H1 (cell line): ENCODE measurements around the gene ABCA13. TPM values are rescaled to one million over a fixed set of nuclear protein-coding genes. Genes with fewer than 3 reads are reported as not detected.

Source experiments
- CTCF ChIA-PET: fragments of 300-600 bp; sonication (Branson Sonifier 250); formaldehyde crosslinking; loops from one replicate; lab custom pipeline; 2021; ENCODE audit not compliant: partially characterized antibody; lab: Charles Lee
- POLR2A ChIA-PET: fragments of 300-600 bp; sonication (Branson Sonifier 250); formaldehyde crosslinking; loops from one replicate; lab custom pipeline; 2021; ENCODE audit warnings: inconsistent platforms; ENCODE audit not compliant: partially characterized antibody; lab: Charles Lee
- DNase-seq, 2 experiments: peaks; one replicate each; pipeline versions ENCODE4 v3.0.0 to v3.0.0-alpha.2; 2010 to 2022; ENCODE audit warnings: low spot score in 2 of 2, low read depth in 1 of 2, mixed read lengths in 1 of 2
- FAIRE-seq: peaks from 2 replicates; lab custom pipeline; 2011; peaks lifted over from hg19 to GRCh38; lab: Jason Lieb, UNC
- H2AFZ ChIP-seq: 2 replicates; pipeline ENCODE4 v1.8.1; 2012; ENCODE audit warnings: low read length, inconsistent platforms
- H2AK5ac ChIP-seq: 2 replicates; pipeline ENCODE4 v1.6.1; 2013; ENCODE audit warnings: low read depth, low read length
- H2BK120ac ChIP-seq: replicated peaks from 2 replicates; pipeline ENCODE3; 2013; ENCODE audit warnings: low read depth, low read length, inconsistent platforms
- H2BK12ac ChIP-seq: 2 replicates; pipeline ENCODE4 v1.6.1; 2013; ENCODE audit warnings: low read depth, low read length
- H2BK15ac ChIP-seq: 2 replicates; pipeline ENCODE4 v1.6.1; 2013; ENCODE audit warnings: low read length
- H2BK20ac ChIP-seq: 2 replicates; pipeline ENCODE4 v1.6.1; 2013; ENCODE audit warnings: low read length
- H2BK5ac ChIP-seq: 2 replicates; pipeline ENCODE4 v1.6.1; 2013; ENCODE audit warnings: low read depth, low read length
- H3K14ac ChIP-seq: 2 replicates; pipeline ENCODE4 v1.6.1; 2013; ENCODE audit warnings: inconsistent platforms; ENCODE audit not compliant: insufficient read length
- H3K18ac ChIP-seq: 2 replicates; pipeline ENCODE4 v1.6.1; 2013; ENCODE audit warnings: low read length; ENCODE audit errors: extremely low read depth
- H3K23ac ChIP-seq: 2 replicates; pipeline ENCODE4 v1.6.1; 2013; ENCODE audit warnings: inconsistent platforms; ENCODE audit not compliant: insufficient read length
- H3K23me2 ChIP-seq: 2 replicates; pipeline ENCODE4 v1.6.1; 2013; ENCODE audit warnings: low read depth, low read length
- H3K27ac ChIP-seq: 2 replicates; pipeline ENCODE4 v1.6.1; 2011; ENCODE audit warnings: low read depth, low read length, inconsistent platforms
- H3K27me3 ChIP-seq, 4 experiments: replicated peaks in 1 of 4; 1 replicate in 1 of 4; 2 replicates in 3 of 4; pipeline versions ENCODE4 v1.6.1 to v1.8.1; 2011 to 2013; ENCODE audit warnings: low read length in 3 of 4, mild to moderate bottlenecking in 3 of 4, inconsistent platforms in 2 of 4, mixed read lengths in 2 of 4, moderate library complexity in 1 of 4; ENCODE audit not compliant: control insufficient read depth in 3 of 4, insufficient read depth in 3 of 4; ENCODE audit errors: extremely low read depth in 1 of 4
- H3K36me3 ChIP-seq, 4 experiments: 2 replicates each; pipeline versions ENCODE4 v1.6.1 to v1.8.1; 2011 to 2013; ENCODE audit warnings: mild to moderate bottlenecking in 4 of 4, low read length in 3 of 4, moderate library complexity in 2 of 4, control low read depth in 1 of 4, inconsistent platforms in 1 of 4; ENCODE audit not compliant: insufficient read depth in 4 of 4, control insufficient read depth in 2 of 4
- H3K4ac ChIP-seq: replicated peaks from 2 replicates; pipeline ENCODE3; 2013; ENCODE audit warnings: low read length, low read depth, mixed read lengths, inconsistent platforms; ENCODE audit not compliant: insufficient read length
- H3K4me1 ChIP-seq, 4 experiments: replicated peaks in 1 of 4; 1 replicate in 1 of 4; 2 replicates in 3 of 4; pipeline versions ENCODE4 v1.6.1 to v1.8.1; 2011 to 2013; ENCODE audit warnings: low read length in 3 of 4, inconsistent platforms in 2 of 4, mixed read lengths in 1 of 4; ENCODE audit not compliant: insufficient read depth in 4 of 4, control insufficient read depth in 3 of 4
- H3K4me2 ChIP-seq, 2 experiments: 2 replicates each; pipeline versions ENCODE4 v1.6.1 to v1.8.1; 2011 to 2013; ENCODE audit warnings: low read depth in 2 of 2, low read length in 2 of 2, control low read depth in 1 of 2, inconsistent platforms in 1 of 2, mild to moderate bottlenecking in 1 of 2; ENCODE audit not compliant: insufficient read depth in 1 of 2
- H3K4me3 ChIP-seq, 4 experiments: fragments of 200-600, 300-600 bp in 1 of 4; sonication (generic), shearing (Covaris generic), sonication (Bioruptor Twin) in 1 of 4; 2 replicates each; pipeline versions ENCODE4 v1.5.1 to v1.8.1; 2011 to 2016; ENCODE audit warnings: low read length in 4 of 4, low read depth in 3 of 4, control low read depth in 2 of 4, inconsistent platforms in 2 of 4, mild to moderate bottlenecking in 2 of 4, mixed read lengths in 1 of 4, moderate library complexity in 1 of 4; ENCODE audit not compliant: insufficient read depth in 2 of 4; ENCODE audit errors: extremely low read depth in 1 of 4
- H3K56ac ChIP-seq: replicated peaks from 2 replicates; pipeline ENCODE3; 2013; ENCODE audit warnings: low read depth, mild to moderate bottlenecking, mixed read lengths, low read length, inconsistent platforms; ENCODE audit not compliant: insufficient read length
- H3K79me1 ChIP-seq: 2 replicates; pipeline ENCODE4 v1.6.1; 2013; ENCODE audit warnings: low read depth, low read length, control low read depth
- H3K79me2 ChIP-seq, 2 experiments: 2 replicates each; pipeline versions ENCODE4 v1.6.1 to v1.8.1; 2012 to 2013; ENCODE audit warnings: low read length in 2 of 2, mild to moderate bottlenecking in 2 of 2, inconsistent platforms in 1 of 2; ENCODE audit not compliant: insufficient read depth in 2 of 2, control insufficient read depth in 1 of 2
- H3K9ac ChIP-seq, 4 experiments: replicated peaks in 1 of 4; 1 replicate in 1 of 4; 2 replicates in 3 of 4; pipeline versions ENCODE4 v1.6.1 to v1.8.1; 2011 to 2013; ENCODE audit warnings: low read depth in 3 of 4, low read length in 3 of 4, control low read depth in 2 of 4, mild to moderate bottlenecking in 2 of 4, moderate library complexity in 2 of 4, inconsistent platforms in 1 of 4; ENCODE audit errors: extremely low read depth in 1 of 4
- H3K9me3 ChIP-seq, 2 experiments: 2 replicates each; pipeline versions ENCODE4 v1.6.1 to v1.8.1; 2012 to 2013; ENCODE audit warnings: mild to moderate bottlenecking in 2 of 2, moderate library complexity in 2 of 2, control low read depth in 1 of 2, inconsistent platforms in 1 of 2, low read depth in 1 of 2, low read length in 1 of 2, mixed read lengths in 1 of 2; ENCODE audit not compliant: insufficient read depth in 2 of 2
- H4K20me1 ChIP-seq, 2 experiments: replicated peaks in 1 of 2; 2 replicates each; pipeline versions ENCODE3 to v1.8.1; 2011 to 2013; ENCODE audit warnings: inconsistent platforms in 2 of 2, low read length in 2 of 2, mild to moderate bottlenecking in 1 of 2; ENCODE audit not compliant: insufficient read depth in 2 of 2, control insufficient read depth in 1 of 2
- H4K5ac ChIP-seq: 2 replicates; pipeline ENCODE4 v1.6.1; 2013; ENCODE audit warnings: low read length, low read depth, mixed read lengths, inconsistent platforms; ENCODE audit not compliant: insufficient read length
- H4K8ac ChIP-seq: 2 replicates; pipeline ENCODE4 v1.8.0; 2013; ENCODE audit warnings: mild to moderate bottlenecking, moderate library complexity, low read length, inconsistent platforms; ENCODE audit not compliant: insufficient read depth; ENCODE audit errors: extremely low read depth
- H4K91ac ChIP-seq: replicated peaks from 2 replicates; pipeline ENCODE3; 2013; ENCODE audit warnings: low read length, mixed read lengths, inconsistent platforms; ENCODE audit not compliant: insufficient read length
- CBX5 ChIP-seq: fragments of 300-800, 300-1000 bp; sonication (generic); IDR thresholded peaks from 2 replicates; pipeline ENCODE4 v1.7.1; 2016; ENCODE audit warnings: antibody characterized with exemption, low read length, low read depth
- WGBS, 2 experiments: shearing (Covaris generic) in 1 of 2; methylation state at CpG; one replicate each; pipeline versions ENCODE4 v1.1.6 to v1.1.7; 2013 to 2015; ENCODE audit warnings: low lambda C conversion rate in 2 of 2, mixed read lengths in 2 of 2, inconsistent platforms in 1 of 2, low coverage in 1 of 2, missing lambda C conversion rate in 1 of 2; ENCODE audit not compliant: insufficient replicate concordance in 2 of 2, insufficient coverage in 1 of 2, insufficient read length in 1 of 2; ENCODE audit errors: extremely low coverage in 1 of 2, missing lambda C conversion rate in 1 of 2; 5-methylcytosine and 5-hydroxymethylcytosine counted together
- polyA plus RNA-seq, 7 experiments: library from polyadenylated mRNA; depleted of rRNA in 3 of 7; stranded (reverse) in 5 of 7; unstranded in 2 of 7; fragments of >200 nt in 5 of 7; fragments of 200-250 nt in 2 of 7; gene quantifications; 1 replicate in 5 of 7; 2 replicates in 1 of 7; 4 replicates in 1 of 7; pipeline versions ENCODE4 v1.2.1 to v1.2.3, GENCODE V29; 2011 to 2013; ENCODE audit warnings: missing spikeins in 2 of 7, mixed read lengths in 2 of 7
- total RNA-seq: library from RNA; stranded (reverse); fragmentation: NEBNext Ultra II Directional; extraction: Animal tissue kit (Norgen Biotek cat#: 25700); gene quantifications from 2 replicates; pipeline ENCODE4 v1.2.1, GENCODE V29; 2021
- TF ChIP-seq, protein P1 (sequence below): IDR thresholded peaks from 2 replicates; pipeline ENCODE4 v1.6.1; 2012; ENCODE audit warnings: inconsistent platforms

The ABCA13 gene
- total and polyA plus RNA-seq, 2 of the 8 experiments (the other 6 are each of a cell fraction or from before 2014, with no cell fraction given) = 0.07 to 0.09 TPM

DNA sequence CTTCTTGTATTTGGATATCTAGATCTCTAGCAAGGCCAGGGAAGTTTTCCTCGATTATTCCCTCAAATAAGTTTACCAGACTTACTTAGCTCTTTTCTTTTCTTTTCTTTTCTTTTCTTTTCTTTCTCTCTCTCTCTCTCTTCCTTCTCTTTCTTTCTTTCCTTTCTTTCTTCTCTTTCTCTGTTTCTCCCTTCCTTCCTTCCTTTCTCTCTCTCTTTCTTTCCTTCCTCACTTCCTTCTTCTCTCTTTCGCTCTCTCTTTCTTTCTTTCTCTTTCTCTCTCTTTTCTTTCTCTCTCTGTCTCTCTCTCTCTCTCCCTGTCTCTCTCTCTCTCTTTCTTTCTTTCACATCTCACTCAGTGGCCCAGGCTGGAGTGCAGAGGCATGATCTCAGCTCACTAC lies 45.2 kb upstream of the ABCA13 start:
- H3K4me1 ChIP-seq = no peaks in the 10 kb centered on the region

More for the DNA sequence above, 45.2 kb upstream of the ABCA13 start:
- ChIA-PET POLR2A (no interaction called here), CTCF (interaction anchor here (1.0 to 1.8 kb wide), 2 partner anchors 13 to 16 kb away, joined by 4 to 7 read pairs; no protein-coding TSS in a partner anchor)
- no peak overlapping the region for H2BK120ac ChIP-seq
- H3K79me1 ChIP-seq = no peaks in the 10 kb centered on the region
- no peak overlapping the region for H3K9ac ChIP-seq
- H2AFZ ChIP-seq = no peak overlapping the region
- H3K27ac ChIP-seq = no peak overlapping the region
- H3K14ac ChIP-seq = no peak overlapping the region
- H2BK5ac ChIP-seq = no peak overlapping the region
- H3K79me2 ChIP-seq = no peaks in the 10 kb centered on the region
- H3K4me3 ChIP-seq = no peak overlapping the region
- no peak overlapping the region for H3K23ac ChIP-seq
- FAIRE-seq (no peak), DNase-seq (no peak)
- H3K36me3 ChIP-seq = no peaks in the 10 kb centered on the region
- no peak overlapping the region for H2BK12ac ChIP-seq
- H4K8ac ChIP-seq = no peak overlapping the region
- no peak overlapping the region for H3K4me2 ChIP-seq
- H3K9me3 ChIP-seq = no peaks in the 10 kb centered on the region
- no peak overlapping the region for H3K4ac ChIP-seq
- H4K5ac ChIP-seq = no peak overlapping the region
- no peak overlapping the region for H2BK15ac ChIP-seq
- no peak overlapping the region for H4K91ac ChIP-seq
- 83% methylated on average over 2 of the region's 2 CpGs; no CpG with 5 or more reads in 1 of the 2 experiments for WGBS, 2 experiments
- no peak for TF ChIP-seq CBX5
- TF ChIP-seq, protein P1, sequence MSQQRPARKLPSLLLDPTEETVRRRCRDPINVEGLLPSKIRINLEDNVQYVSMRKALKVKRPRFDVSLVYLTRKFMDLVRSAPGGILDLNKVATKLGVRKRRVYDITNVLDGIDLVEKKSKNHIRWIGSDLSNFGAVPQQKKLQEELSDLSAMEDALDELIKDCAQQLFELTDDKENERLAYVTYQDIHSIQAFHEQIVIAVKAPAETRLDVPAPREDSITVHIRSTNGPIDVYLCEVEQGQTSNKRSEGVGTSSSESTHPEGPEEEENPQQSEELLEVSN = no peak
- H3K18ac ChIP-seq = no peak overlapping the region
- no peak overlapping the region for H2BK20ac ChIP-seq
- H3K23me2 ChIP-seq = no peaks in the 10 kb centered on the region; the same call in 1 of the 2 replicates
- H4K20me1 ChIP-seq = no peaks in the 10 kb centered on the region
- no peak overlapping the region for H2AK5ac ChIP-seq
- H3K27me3 ChIP-seq = no peaks in the 10 kb centered on the region
- no peak overlapping the region for H3K56ac ChIP-seq
